WI38 (cell line): Measurements from ENCODE around the gene ENPP7.

Source experiments
- H3K4me3 ChIP-seq: 2 replicates; pipeline ENCODE4 v1.5.1; 2011; ENCODE audit warnings: low read depth, mild to moderate bottlenecking, control low read depth, low read length
- CTCF ChIP-seq: IDR thresholded peaks from 2 replicates; pipeline ENCODE4 v1.5.1; 2012; ENCODE audit warnings: low read depth, mild to moderate bottlenecking, control low read depth, low read length

ENPP7 gene

DNA sequence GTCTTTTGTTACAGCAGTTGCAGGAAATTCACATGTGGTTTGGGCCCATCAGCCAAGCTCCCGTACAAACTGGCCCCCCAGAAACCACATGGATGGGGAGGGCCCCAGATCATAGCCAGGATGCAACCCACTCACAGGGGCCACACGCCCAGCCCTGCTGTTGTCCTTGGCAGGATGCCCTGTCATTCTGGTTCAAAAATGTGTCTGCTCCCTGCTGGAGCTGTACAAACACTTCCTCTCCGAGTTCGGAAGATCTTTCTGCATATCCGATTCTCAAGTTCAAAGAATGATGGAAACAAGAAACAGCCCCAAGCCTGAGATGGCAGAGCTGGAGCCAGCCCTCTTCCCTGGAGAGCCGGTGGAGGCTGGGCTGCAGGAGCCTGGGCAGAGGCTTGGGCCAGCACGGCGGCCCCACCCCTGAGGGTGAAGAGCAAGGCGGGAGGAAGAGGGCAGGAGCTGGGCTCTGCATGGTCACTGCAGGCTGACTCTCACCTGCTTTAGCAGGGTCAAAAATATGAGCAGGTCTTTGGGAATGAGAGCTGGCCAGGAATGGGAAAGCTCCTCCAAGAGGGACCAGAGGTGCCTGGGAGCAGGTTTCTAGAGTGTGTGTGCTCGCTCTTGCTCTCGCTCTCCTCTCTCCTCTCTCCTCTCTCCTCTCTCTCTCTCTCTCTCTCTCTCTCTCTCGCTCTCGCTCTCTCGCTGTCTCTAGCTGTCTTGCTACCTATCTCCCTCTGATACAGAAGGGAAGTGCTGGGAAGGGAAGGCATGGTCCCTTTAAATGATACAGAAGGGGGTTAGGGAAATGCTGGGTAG, 34.7 kb upstream of the ENPP7 start:
- no peak for TF ChIP-seq CTCF
- H3K4me3 ChIP-seq, result no peak overlapping the region

- no peak for TF ChIP-seq CTCF
- H3K4me3 ChIP-seq, result no peak overlapping the region
Observed at GRCh38 chr17:79696610-79696982, 34.1 kb upstream of the ENPP7 start.

- no peak overlapping the region for H3K4me3 ChIP-seq
- TF ChIP-seq CTCF, result no peak
Observed at GRCh38 chr17:79698146-79698846, 32.4 kb upstream of the ENPP7 start.

DNA sequence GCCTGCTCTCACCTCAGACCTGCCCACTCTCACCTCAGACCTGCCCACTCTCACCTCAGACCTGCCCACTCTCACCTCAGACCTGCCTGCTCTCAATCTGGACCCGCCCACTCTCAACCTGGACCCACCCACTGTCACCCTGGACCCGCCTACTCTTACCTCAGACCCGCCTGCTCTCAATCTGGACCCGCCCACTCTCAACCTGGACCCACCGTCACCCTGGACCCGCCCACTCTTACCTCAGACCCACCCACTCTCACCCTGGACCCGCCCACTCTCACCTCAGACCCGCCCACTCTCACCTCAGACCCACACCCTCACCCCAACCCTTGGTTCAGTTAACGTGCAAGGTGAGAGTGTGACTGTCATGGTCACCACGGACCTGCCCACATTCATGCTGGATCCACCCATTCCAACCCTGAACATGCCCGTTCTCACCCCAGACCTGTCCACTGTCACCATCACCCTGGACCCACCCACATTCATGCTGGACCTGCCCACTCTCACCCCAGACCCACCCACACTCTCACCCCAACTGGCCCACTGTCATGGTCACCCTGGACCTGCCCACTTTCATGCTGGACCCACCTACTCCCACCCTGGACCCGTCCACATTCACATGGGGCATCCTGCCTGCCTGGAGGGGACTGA, 31.2 kb upstream of the ENPP7 start:
- TF ChIP-seq CTCF, result no peak
- H3K4me3 ChIP-seq, result no peak overlapping the region

DNA sequence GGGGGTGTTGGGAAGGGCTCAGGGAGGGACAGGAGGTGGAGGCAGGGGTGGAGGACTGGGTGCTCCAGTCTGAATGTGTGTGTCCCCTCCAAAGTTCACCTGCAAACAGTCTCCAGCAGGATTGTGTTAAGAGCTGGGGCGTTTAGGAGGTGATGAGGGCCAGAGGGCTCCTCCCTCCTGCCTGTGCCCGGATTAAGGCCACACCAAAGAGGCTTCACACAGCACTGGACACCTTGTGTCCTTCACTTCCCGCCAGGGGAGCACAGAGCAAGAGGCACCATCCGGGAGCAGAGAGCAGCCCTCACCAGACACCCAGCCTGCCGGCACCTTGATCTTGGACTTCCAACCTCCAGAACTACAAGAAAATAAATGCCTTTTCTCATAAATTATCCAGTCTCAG, 30.2 kb upstream of the ENPP7 start:
- no peak overlapping the region for H3K4me3 ChIP-seq
- TF ChIP-seq CTCF, result no peak

GRCh38 chr17:79702034-79702433, 28.7 kb upstream of the ENPP7 start:
- no peak overlapping the region for H3K4me3 ChIP-seq
- no peak for TF ChIP-seq CTCF

DNA sequence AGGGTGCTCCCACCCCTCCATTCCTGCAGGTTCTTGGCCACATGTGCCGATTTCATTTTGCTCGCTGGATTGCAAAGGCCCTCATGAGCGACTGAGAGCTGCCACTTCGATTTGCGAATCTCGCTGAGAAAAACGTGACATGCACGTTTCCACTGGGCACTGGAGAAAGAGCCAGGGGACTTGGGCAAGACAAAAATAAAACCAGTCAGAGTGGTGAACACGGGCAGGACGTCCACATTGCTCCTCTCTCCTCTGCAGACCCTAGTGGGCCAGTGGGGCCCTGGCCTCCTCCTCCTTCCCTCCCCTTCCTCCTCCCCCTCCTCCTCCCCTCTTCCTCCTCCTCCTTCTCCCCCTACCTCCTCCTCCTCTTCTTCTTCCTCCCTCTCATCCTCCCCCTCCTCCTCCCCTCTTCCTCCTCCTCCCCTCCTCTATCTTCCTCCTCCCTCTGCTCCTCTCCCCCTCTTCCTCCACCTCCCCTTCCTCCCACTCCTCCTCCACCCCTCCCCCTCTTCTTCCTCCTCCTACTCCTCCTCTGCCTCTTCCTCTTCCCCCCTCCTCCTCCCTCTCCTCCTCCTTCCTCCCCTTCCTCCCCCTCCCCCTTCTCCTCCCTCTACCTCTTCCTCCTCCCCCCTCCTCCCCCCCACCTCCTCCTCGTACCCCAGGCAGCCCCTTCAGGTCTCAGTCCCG, 28.1 kb upstream of the ENPP7 start:
- no peak for TF ChIP-seq CTCF
- H3K4me3 ChIP-seq, result no peak overlapping the region
